Endometrial microvascular endothelial cells (primary cell): ENCODE data around the gene NTPCR. TPM values are rescaled to one million over a fixed set of nuclear protein-coding genes. Genes with fewer than 3 reads are reported as not detected.
"Not testable (repeated sequence)": the region's sequence is repeated elsewhere in the genome, so short reads cannot be mapped to it uniquely, and the experiment has no call there.

Experiments used
- in situ Hi-C: cut with HindIII; loops from 2 replicates; pipeline ENCODE4 v1.10.0; 2017; ENCODE audit warnings: low sequenced_read_pairs, low pct_unique_long_range_greater_than_20kb; ENCODE audit errors: inconsistent ontology term
- total RNA-seq: library from RNA; depleted of rRNA; stranded (reverse); fragments of >200 nt; gene quantifications from one replicate; pipeline ENCODE4 v1.2.3, GENCODE V29; 2015; ENCODE audit errors: inconsistent ontology term

The NTPCR gene
- total RNA-seq, result 26.3 TPM

- in situ Hi-C loops, result no loop called here
These were observed at the start of gene NTPCR for GRCh38 chr1:232950197-232951176. NTPCR (plus strand) TSS chr1:232950611; CDS start chr1:232950711, 100 bp downstream.

GRCh38 chr1:232900818-232901217 lies 49.6 kb upstream of the NTPCR start:
- in situ Hi-C loops, result no loop called here

GRCh38 chr1:232901255-232901654 lies 49.2 kb upstream of the NTPCR start:
- in situ Hi-C loops, result no loop called here

- in situ Hi-C loops, result no loop called here
These were observed 47.5 kb upstream of the NTPCR start for GRCh38 chr1:232902774-232903350.

- in situ Hi-C loops, result no loop called here
These were observed 46.3 kb upstream of the NTPCR start for GRCh38 chr1:232904131-232904530.

- in situ Hi-C loops, result no loop called here
These were observed 45.8 kb upstream of the NTPCR start for GRCh38 chr1:232904566-232904965.

GRCh38 chr1:232905331-232906034 lies 44.9 kb upstream of the NTPCR start:
- in situ Hi-C loops, result no loop called here

- in situ Hi-C loops, result no loop called here
These were observed 44.0 kb upstream of the NTPCR start for GRCh38 chr1:232906441-232906840.

- in situ Hi-C loops, result no loop called here
These were observed 41.6 kb upstream of the NTPCR start for GRCh38 chr1:232908831-232909230.

- in situ Hi-C loops, result no loop called here
These were observed 40.7 kb upstream of the NTPCR start for GRCh38 chr1:232909752-232910151.

- in situ Hi-C loops, result no loop called here
These were observed 39.3 kb upstream of the NTPCR start for GRCh38 chr1:232911027-232911599.

- in situ Hi-C loops, result no loop called here
These were observed 37.4 kb upstream of the NTPCR start for GRCh38 chr1:232912845-232913580.

GRCh38 chr1:232914271-232914670 lies 36.1 kb upstream of the NTPCR start:
- in situ Hi-C loops, result not testable (repeated sequence)

- in situ Hi-C loops, result no loop called here
These were observed 35.2 kb upstream of the NTPCR start for GRCh38 chr1:232915212-232915611.

- in situ Hi-C loops, result no loop called here
These were observed 33.4 kb upstream of the NTPCR start for GRCh38 chr1:232917053-232917452.

GRCh38 chr1:232921381-232921780 lies 29.0 kb upstream of the NTPCR start:
- in situ Hi-C loops, result no loop called here

GRCh38 chr1:232922485-232922884 lies 27.9 kb upstream of the NTPCR start:
- in situ Hi-C loops, result no loop called here

- in situ Hi-C loops, result no loop called here
These were observed 26.5 kb upstream of the NTPCR start for GRCh38 chr1:232923739-232924386.
